ENCODE measurements around the gene SIRPG. TPM values are rescaled to one million over a fixed set of nuclear protein-coding genes. Genes with fewer than 3 reads are reported as not detected.

SIRPG gene
- total RNA-seq, 1 experiment from 2014 or later: 2.1 TPM

GRCh38 chr20:1666802-1667201, 9.2 kb upstream of the SIRPG start:
- POLR2A ChIA-PET (ENCODE audit: unreplicated experiment): interaction anchor here (0.5 kb wide), 1 partner anchor 173 kb away, joined by 5 read pairs; no protein-coding TSS in a partner anchor
- peaks cover 7% of the 10 kb centered on the region; the same call in 1 of the 2 replicates for H3F3A ChIP-seq (ENCODE audit: insufficient read depth, low read depth)
- H3K4me2 ChIP-seq: no peak overlapping the region
- no peak for DNase-seq
- TF ChIP-seq, protein P1, sequence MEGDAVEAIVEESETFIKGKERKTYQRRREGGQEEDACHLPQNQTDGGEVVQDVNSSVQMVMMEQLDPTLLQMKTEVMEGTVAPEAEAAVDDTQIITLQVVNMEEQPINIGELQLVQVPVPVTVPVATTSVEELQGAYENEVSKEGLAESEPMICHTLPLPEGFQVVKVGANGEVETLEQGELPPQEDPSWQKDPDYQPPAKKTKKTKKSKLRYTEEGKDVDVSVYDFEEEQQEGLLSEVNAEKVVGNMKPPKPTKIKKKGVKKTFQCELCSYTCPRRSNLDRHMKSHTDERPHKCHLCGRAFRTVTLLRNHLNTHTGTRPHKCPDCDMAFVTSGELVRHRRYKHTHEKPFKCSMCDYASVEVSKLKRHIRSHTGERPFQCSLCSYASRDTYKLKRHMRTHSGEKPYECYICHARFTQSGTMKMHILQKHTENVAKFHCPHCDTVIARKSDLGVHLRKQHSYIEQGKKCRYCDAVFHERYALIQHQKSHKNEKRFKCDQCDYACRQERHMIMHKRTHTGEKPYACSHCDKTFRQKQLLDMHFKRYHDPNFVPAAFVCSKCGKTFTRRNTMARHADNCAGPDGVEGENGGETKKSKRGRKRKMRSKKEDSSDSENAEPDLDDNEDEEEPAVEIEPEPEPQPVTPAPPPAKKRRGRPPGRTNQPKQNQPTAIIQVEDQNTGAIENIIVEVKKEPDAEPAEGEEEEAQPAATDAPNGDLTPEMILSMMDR (conservative IDR thresholded peaks at IDR 0.05): no peak
- TF ChIP-seq EZH2 (IDR thresholded peaks at IDR 0.05; ENCODE audit: low read depth): no peak
- intact Hi-C loops (cut with micrococcal nuclease; ENCODE audit: unreplicated experiment): loop anchor here (1.0 kb wide), 1 partner anchor 32 kb away; no protein-coding TSS in a partner anchor
- H3K79me2 ChIP-seq (ENCODE audit: low read depth): no peaks in the 10 kb centered on the region
- H3K36me3 ChIP-seq (ENCODE audit: low read depth): no peaks in the 10 kb centered on the region
- no peaks in the 10 kb centered on the region for H3K27me3 ChIP-seq (ENCODE audit: insufficient read depth, low read depth)
- peaks cover 17% of the 10 kb centered on the region for H3K4me1 ChIP-seq (replicated peaks; ENCODE audit: insufficient read depth)
- H4K20me1 ChIP-seq (ENCODE audit: insufficient read depth): no peaks in the 10 kb centered on the region
- no peak overlapping the region for H2AFZ ChIP-seq
- BruUV-seq (replicated peaks): no TSS peak
- CTCF ChIA-PET: interaction anchor here (0.7 kb wide), 1 partner anchor 262 kb away, joined by 3 read pairs; no protein-coding TSS in a partner anchor
- H3K4me3 ChIP-seq: no peak overlapping the region
- H3K9me2 ChIP-seq (ENCODE audit: insufficient read depth): no peaks in the 10 kb centered on the region; the same call in 1 of the 2 replicates
- H3K27ac ChIP-seq: no peak overlapping the region
- H3K9me3 ChIP-seq (ENCODE audit: insufficient read depth, low read depth): no peaks in the 10 kb centered on the region

DNA sequence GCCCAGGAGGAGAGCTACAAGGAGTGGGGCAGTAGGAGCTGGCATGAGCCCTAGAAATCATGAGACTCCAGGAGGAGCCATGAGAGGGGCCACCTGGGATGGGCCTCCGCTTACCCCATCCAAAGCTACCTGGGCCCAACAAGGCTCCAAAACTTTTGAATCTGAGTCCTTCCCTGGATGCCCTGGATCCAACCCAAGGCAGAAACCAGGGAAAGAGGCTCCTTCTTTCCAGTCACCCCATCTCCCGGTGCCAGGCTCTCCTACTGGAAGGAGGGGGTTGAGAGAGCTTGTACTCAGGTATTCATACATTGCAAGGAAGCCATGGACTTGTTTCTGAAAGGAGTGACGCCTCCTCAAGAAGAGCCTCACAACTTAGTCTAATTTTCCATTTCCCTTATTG, 7.8 kb upstream of the SIRPG start:
- ChIA-PET CTCF (interaction anchor here (0.6 kb wide), 1 partner anchor 67 kb away, joined by 3 read pairs; no protein-coding TSS in a partner anchor), POLR2A (ENCODE audit: unreplicated experiment) (no interaction called here)
- Histone ChIP-seq H4K20me1 (ENCODE audit: insufficient read depth) (no peaks in the 10 kb centered on the region), H3K36me3 (ENCODE audit: low read depth) (no peaks in the 10 kb centered on the region), H3K9me2 (ENCODE audit: insufficient read depth) (no peaks in the 10 kb centered on the region; the same call in 1 of the 2 replicates), H3K4me1 (replicated peaks; ENCODE audit: insufficient read depth) (peaks cover 17% of the 10 kb centered on the region), H3K4me3 (no peak overlapping the region), H3K79me2 (ENCODE audit: low read depth) (no peaks in the 10 kb centered on the region), H3F3A (ENCODE audit: insufficient read depth, low read depth) (peaks cover 4% of the 10 kb centered on the region; the same call in 1 of the 2 replicates), H3K4me2 (no peak overlapping the region), H3K27ac (no peak overlapping the region), H2AFZ (no peak overlapping the region), H3K9me3 (ENCODE audit: insufficient read depth, low read depth) (no peaks in the 10 kb centered on the region), H3K27me3 (ENCODE audit: insufficient read depth, low read depth) (no peaks in the 10 kb centered on the region)
- no TSS peak for BruUV-seq (replicated peaks)
- TF ChIP-seq, protein P1 (conservative IDR thresholded peaks at IDR 0.05): no peak
- DNase-seq: no peak
- intact Hi-C loops (cut with micrococcal nuclease; ENCODE audit: unreplicated experiment): no loop called here

- Histone ChIP-seq H2AFZ (no peak overlapping the region), H3K36me3 (ENCODE audit: low read depth) (no peaks in the 10 kb centered on the region)
Measured at GRCh38 chr20:1664911-1665310, 7.3 kb upstream of the SIRPG start.

More at GRCh38 chr20:1664911-1665310, 7.3 kb upstream of the SIRPG start:
- Histone ChIP-seq H3K27ac (no peak overlapping the region), H3K4me1 (replicated peaks; ENCODE audit: insufficient read depth) (peaks cover 17% of the 10 kb centered on the region), H3F3A (ENCODE audit: insufficient read depth, low read depth) (peaks cover 2% of the 10 kb centered on the region; the same call in 1 of the 2 replicates), H3K4me2 (no peak overlapping the region), H3K79me2 (ENCODE audit: low read depth) (no peaks in the 10 kb centered on the region), H4K20me1 (ENCODE audit: insufficient read depth) (no peaks in the 10 kb centered on the region), H3K4me3 (no peak overlapping the region), H3K27me3 (ENCODE audit: insufficient read depth, low read depth) (no peaks in the 10 kb centered on the region), H3K9me2 (ENCODE audit: insufficient read depth) (no peaks in the 10 kb centered on the region; the same call in 1 of the 2 replicates), H3K9me3 (ENCODE audit: insufficient read depth, low read depth) (no peaks in the 10 kb centered on the region; the same call in 1 of the 2 replicates)
- no TSS peak for BruUV-seq (replicated peaks)
- intact Hi-C loops (cut with micrococcal nuclease; ENCODE audit: unreplicated experiment): no loop called here
- ChIA-PET CTCF (interaction anchor here (0.6 kb wide), 1 partner anchor 68 kb away, joined by 3 read pairs; no protein-coding TSS in a partner anchor), POLR2A (ENCODE audit: unreplicated experiment) (no interaction called here)
- TF ChIP-seq, protein P1 (conservative IDR thresholded peaks at IDR 0.05): no peak
- no peak for TF ChIP-seq EZH2 (IDR thresholded peaks at IDR 0.05; ENCODE audit: low read depth)
- DNase-seq: no peak

All from PC-9 (cell line).